Memory B cell (primary cell): Measurements from ENCODE around the gene NEK11.

Source experiments
- ATAC-seq: fragments of 150-1000 bp; cut with Tn5 transposase; 2 replicates; pipeline ENCODE4 v1.10.0; 2021; ENCODE audit warnings: low read depth, mild to moderate bottlenecking, moderate library complexity
- DNase-seq, 2 donors: peaks; one replicate each; pipeline ENCODE4 v3.0.0; 2022; ENCODE audit warnings: low spot score in 2 of 2
- H3K27ac Mint-ChIP-seq: one replicate; pipeline ENCODE4 v1.8.0; 2022; ENCODE audit warnings: mild to moderate bottlenecking, moderate library complexity, mixed read lengths
- H3K27me3 Mint-ChIP-seq: one replicate; pipeline ENCODE4 v1.8.0; 2022; ENCODE audit warnings: mixed read lengths
- H3K36me3 Mint-ChIP-seq: one replicate; pipeline ENCODE4 v1.8.0; 2022; ENCODE audit warnings: mild to moderate bottlenecking, mixed read lengths
- H3K4me1 Mint-ChIP-seq: one replicate; pipeline ENCODE4 v1.8.0; 2022; ENCODE audit warnings: mixed read lengths
- H3K4me3 Mint-ChIP-seq: one replicate; pipeline ENCODE4 v1.8.0; 2022; ENCODE audit warnings: mild to moderate bottlenecking, moderate library complexity, mixed read lengths
- H3K9me3 Mint-ChIP-seq: one replicate; pipeline ENCODE4 v1.8.0; 2022; ENCODE audit warnings: mixed read lengths

Gene NEK11

GRCh38 chr3:131026321-131027151, at the start of gene NEK11, which contains the start of gene ASTE1:
Gene NEK11 (plus strand): TSS chr3:131026877. CDS start chr3:131029709, 2,832 bp downstream.
Gene ASTE1 (minus strand): TSS chr3:131026825. CDS start chr3:131025306, 1,519 bp downstream.
- Mint-ChIP-seq H3K27ac (peak within 1 kb of the TSS; percentile 99), H3K9me3 (no peaks in the 10 kb centered on the region), H3K27me3 (no peaks in the 10 kb centered on the region), H3K4me1 (peaks cover 27% of the 10 kb centered on the region), H3K4me3 (peak within 1 kb of the TSS; percentile 94), H3K36me3 (peaks cover 13% of the 10 kb centered on the region)
- DNase-seq (peak; percentile 92 to 93), ATAC-seq (peak; percentile 96)

GRCh38 chr3:130979117-130979516, 47.6 kb upstream of the NEK11 start:
- no peak overlapping the region for H3K4me3 Mint-ChIP-seq
- H3K27me3 Mint-ChIP-seq, result no peaks in the 10 kb centered on the region
- H3K4me1 Mint-ChIP-seq, result no peaks in the 10 kb centered on the region
- no peaks in the 10 kb centered on the region for H3K9me3 Mint-ChIP-seq
- DNase-seq, result no peak
- ATAC-seq, result no peak
- H3K27ac Mint-ChIP-seq, result no peak overlapping the region
- peaks cover 27% of the 10 kb centered on the region for H3K36me3 Mint-ChIP-seq

GRCh38 chr3:130981469-130981868, 45.2 kb upstream of the NEK11 start:
- no peaks in the 10 kb centered on the region for H3K9me3 Mint-ChIP-seq
- ATAC-seq, result no peak
- peaks cover 20% of the 10 kb centered on the region for H3K36me3 Mint-ChIP-seq
- H3K4me1 Mint-ChIP-seq, result no peaks in the 10 kb centered on the region
- DNase-seq, result no peak
- H3K27me3 Mint-ChIP-seq, result no peaks in the 10 kb centered on the region
- H3K4me3 Mint-ChIP-seq, result no peak overlapping the region
- H3K27ac Mint-ChIP-seq, result no peak overlapping the region

- H3K27ac Mint-ChIP-seq, result peak overlapping the region; percentile 50
- no peaks in the 10 kb centered on the region for H3K27me3 Mint-ChIP-seq
- no peak for DNase-seq
- H3K4me3 Mint-ChIP-seq, result no peak overlapping the region
- H3K4me1 Mint-ChIP-seq, result no peaks in the 10 kb centered on the region
- H3K36me3 Mint-ChIP-seq, result peaks cover 28% of the 10 kb centered on the region
- no peaks in the 10 kb centered on the region for H3K9me3 Mint-ChIP-seq
- no peak for ATAC-seq
Observed at GRCh38 chr3:130990282-130990681, 36.4 kb upstream of the NEK11 start.

GRCh38 chr3:130991126-130991525, 35.6 kb upstream of the NEK11 start:
- DNase-seq, result no peak
- Mint-ChIP-seq H3K9me3 (no peaks in the 10 kb centered on the region), H3K4me3 (no peak overlapping the region), H3K27ac (no peak overlapping the region), H3K36me3 (peaks cover 25% of the 10 kb centered on the region), H3K4me1 (no peaks in the 10 kb centered on the region), H3K27me3 (no peaks in the 10 kb centered on the region)
- ATAC-seq, result no peak

- no peak overlapping the region for H3K4me3 Mint-ChIP-seq
Observed at GRCh38 chr3:130992344-130992743, 34.3 kb upstream of the NEK11 start.

GRCh38 chr3:130997289-130997688, 29.4 kb upstream of the NEK11 start:
- no peaks in the 10 kb centered on the region for H3K9me3 Mint-ChIP-seq
- no peak overlapping the region for H3K4me3 Mint-ChIP-seq
- DNase-seq (no peak), ATAC-seq (no peak)
- no peak overlapping the region for H3K27ac Mint-ChIP-seq
- H3K4me1 Mint-ChIP-seq, result no peaks in the 10 kb centered on the region
- H3K27me3 Mint-ChIP-seq, result no peaks in the 10 kb centered on the region
- H3K36me3 Mint-ChIP-seq, result peaks cover 15% of the 10 kb centered on the region

More at GRCh38 chr3:130992344-130992743, 34.3 kb upstream of the NEK11 start:
- Mint-ChIP-seq H3K4me1 (no peaks in the 10 kb centered on the region), H3K36me3 (peaks cover 28% of the 10 kb centered on the region), H3K27ac (no peak overlapping the region), H3K27me3 (no peaks in the 10 kb centered on the region), H3K9me3 (no peaks in the 10 kb centered on the region)
- ATAC-seq (no peak), DNase-seq (no peak)

- Mint-ChIP-seq H3K27ac (peak overlapping the region; percentile 14), H3K36me3 (peaks cover 20% of the 10 kb centered on the region)
Observed at GRCh38 chr3:131001071-131001470, 25.6 kb upstream of the NEK11 start.

GRCh38 chr3:131004603-131005002, 22.1 kb upstream of the NEK11 start:
- DNase-seq (no peak), ATAC-seq (no peak)
- Mint-ChIP-seq H3K4me3 (no peak overlapping the region), H3K4me1 (no peaks in the 10 kb centered on the region), H3K27ac (no peak overlapping the region), H3K36me3 (peaks cover 22% of the 10 kb centered on the region), H3K9me3 (no peaks in the 10 kb centered on the region), H3K27me3 (no peaks in the 10 kb centered on the region)

More at GRCh38 chr3:131001071-131001470, 25.6 kb upstream of the NEK11 start:
- Mint-ChIP-seq H3K4me3 (no peak overlapping the region), H3K9me3 (no peaks in the 10 kb centered on the region), H3K27me3 (no peaks in the 10 kb centered on the region), H3K4me1 (no peaks in the 10 kb centered on the region)
- ATAC-seq (no peak), DNase-seq (no peak)

- DNase-seq (no peak), ATAC-seq (no peak)
- H3K4me1 Mint-ChIP-seq, result no peaks in the 10 kb centered on the region
- no peak overlapping the region for H3K4me3 Mint-ChIP-seq
- H3K27me3 Mint-ChIP-seq, result no peaks in the 10 kb centered on the region
- peaks cover 26% of the 10 kb centered on the region for H3K36me3 Mint-ChIP-seq
- H3K27ac Mint-ChIP-seq, result no peak overlapping the region
- H3K9me3 Mint-ChIP-seq, result no peaks in the 10 kb centered on the region
Observed at GRCh38 chr3:131007256-131007655, 19.4 kb upstream of the NEK11 start.

GRCh38 chr3:131007782-131008181, 18.9 kb upstream of the NEK11 start:
- DNase-seq (no peak), ATAC-seq (no peak)
- no peak overlapping the region for H3K4me3 Mint-ChIP-seq
- H3K9me3 Mint-ChIP-seq, result no peaks in the 10 kb centered on the region
- H3K27ac Mint-ChIP-seq, result no peak overlapping the region
- no peaks in the 10 kb centered on the region for H3K4me1 Mint-ChIP-seq
- H3K27me3 Mint-ChIP-seq, result no peaks in the 10 kb centered on the region
- H3K36me3 Mint-ChIP-seq, result peaks cover 24% of the 10 kb centered on the region

- H3K36me3 Mint-ChIP-seq, result peaks cover 25% of the 10 kb centered on the region
- H3K9me3 Mint-ChIP-seq, result no peaks in the 10 kb centered on the region
- H3K4me3 Mint-ChIP-seq, result no peak overlapping the region
- H3K27ac Mint-ChIP-seq, result peak overlapping the region; percentile 70
- DNase-seq (no peak), ATAC-seq (no peak)
- H3K4me1 Mint-ChIP-seq, result no peaks in the 10 kb centered on the region
- H3K27me3 Mint-ChIP-seq, result no peaks in the 10 kb centered on the region
Observed at GRCh38 chr3:131008326-131008725, 18.4 kb upstream of the NEK11 start.

GRCh38 chr3:131009698-131010097, 17.0 kb upstream of the NEK11 start:
- Mint-ChIP-seq H3K9me3 (no peaks in the 10 kb centered on the region), H3K27me3 (no peaks in the 10 kb centered on the region), H3K4me1 (no peaks in the 10 kb centered on the region), H3K36me3 (peaks cover 26% of the 10 kb centered on the region), H3K4me3 (no peak overlapping the region), H3K27ac (no peak overlapping the region)
- ATAC-seq, result no peak
- no peak for DNase-seq

- peaks cover 18% of the 10 kb centered on the region for H3K36me3 Mint-ChIP-seq
- peaks cover 19% of the 10 kb centered on the region for H3K4me1 Mint-ChIP-seq
- no peaks in the 10 kb centered on the region for H3K9me3 Mint-ChIP-seq
- H3K27me3 Mint-ChIP-seq, result no peaks in the 10 kb centered on the region
- H3K4me3 Mint-ChIP-seq, result no peak overlapping the region
- H3K27ac Mint-ChIP-seq, result no peak overlapping the region
- DNase-seq, result no peak
- ATAC-seq, result no peak
Observed at GRCh38 chr3:131018970-131019369, 7.7 kb upstream of the NEK11 start.
